Loucy (cell line): ENCODE measurements around the gene NUP214.

ENCODE experiments used
- H2AFZ ChIP-seq: fragments of 200-600 bp; sonication (generic); 2 replicates; pipeline ENCODE4 v1.6.0; 2016; ENCODE audit warnings: antibody characterized with exemption, mild to moderate bottlenecking, low read length, moderate library complexity
- H3F3A ChIP-seq: fragments of 200-600 bp; 2 replicates; pipeline ENCODE4 v1.6.0; 2016; ENCODE audit warnings: antibody characterized with exemption, low read depth, mild to moderate bottlenecking
- H3K27me3 ChIP-seq: fragments of 200-600 bp; sonication (generic); 2 replicates; pipeline ENCODE4 v1.6.1; 2014; ENCODE audit warnings: low read length, mild to moderate bottlenecking; ENCODE audit not compliant: insufficient read depth, poor library complexity, severe bottlenecking
- H3K36me3 ChIP-seq: fragments of 200-600 bp; sonication (generic); 2 replicates; pipeline ENCODE4 v1.6.1; 2016; ENCODE audit warnings: low read length; ENCODE audit not compliant: insufficient read depth
- H3K4me1 ChIP-seq: fragments of 200-600 bp; sonication (generic); 2 replicates; pipeline ENCODE4 v1.5.1; 2014; ENCODE audit warnings: low read length, mild to moderate bottlenecking; ENCODE audit not compliant: insufficient read depth, poor library complexity, severe bottlenecking
- H3K4me2 ChIP-seq: fragments of 200-600 bp; sonication (generic); 2 replicates; pipeline ENCODE4 v1.6.0; 2014; ENCODE audit warnings: antibody characterized with exemption, low read length, low read depth, mild to moderate bottlenecking; ENCODE audit not compliant: poor library complexity, severe bottlenecking
- H3K4me3 ChIP-seq: fragments of 200-600 bp; sonication (generic); 2 replicates; pipeline ENCODE4 v1.5.1; 2014; ENCODE audit warnings: low read length, mild to moderate bottlenecking, mixed read lengths; ENCODE audit not compliant: poor library complexity, severe bottlenecking
- H3K79me2 ChIP-seq: fragments of 200-600 bp; sonication (generic); 2 replicates; pipeline ENCODE4 v1.6.1; 2014; ENCODE audit warnings: low read length; ENCODE audit not compliant: insufficient read depth
- H3K9ac ChIP-seq: fragments of 200-600 bp; sonication (generic); 2 replicates; pipeline ENCODE4 v1.6.0; 2014; ENCODE audit warnings: mild to moderate bottlenecking, low read depth, low read length, moderate library complexity; ENCODE audit not compliant: poor library complexity, severe bottlenecking
- H3K9me2 ChIP-seq: fragments of 200-600 bp; sonication (generic); replicated peaks from 2 replicates; pipeline ENCODE4 v1.6.1; 2016; ENCODE audit warnings: low read depth, low read length, mixed read lengths
- H3K9me3 ChIP-seq: fragments of 200-600 bp; sonication (generic); 2 replicates; pipeline ENCODE4 v1.6.1; 2014; ENCODE audit warnings: mild to moderate bottlenecking, antibody characterized with exemption, low read length, low read depth; ENCODE audit not compliant: insufficient read depth
- H4K20me1 ChIP-seq: fragments of 200-600 bp; sonication (generic); 2 replicates; pipeline ENCODE4 v1.6.0; 2014; ENCODE audit warnings: antibody characterized with exemption, low read length, mild to moderate bottlenecking; ENCODE audit not compliant: insufficient read depth, poor library complexity, severe bottlenecking
- EZH2phosphoT487 ChIP-seq: fragments of 200-600 bp; IDR thresholded peaks from 2 replicates; pipeline ENCODE4 v1.6.1; 2018; ENCODE audit warnings: antibody characterized with exemption, mild to moderate bottlenecking, moderate library complexity, borderline replicate concordance
- TF ChIP-seq, protein P1 (sequence below): fragments of 200-600 bp; sonication (generic); conservative IDR thresholded peaks from 2 replicates; pipeline ENCODE4 v1.5.1; 2014; ENCODE audit warnings: mild to moderate bottlenecking, antibody characterized with exemption, low read length

NUP214 gene

GRCh38 chr9:131087354-131087893 is 38.0 kb upstream of the NUP214 start:
- H2AFZ ChIP-seq: no peak overlapping the region
- no peaks in the 10 kb centered on the region for H3K9me3 ChIP-seq
- H3K27me3 ChIP-seq: no peaks in the 10 kb centered on the region
- no peaks in the 10 kb centered on the region for H3F3A ChIP-seq
- H3K79me2 ChIP-seq: no peaks in the 10 kb centered on the region
- TF ChIP-seq, protein P1, sequence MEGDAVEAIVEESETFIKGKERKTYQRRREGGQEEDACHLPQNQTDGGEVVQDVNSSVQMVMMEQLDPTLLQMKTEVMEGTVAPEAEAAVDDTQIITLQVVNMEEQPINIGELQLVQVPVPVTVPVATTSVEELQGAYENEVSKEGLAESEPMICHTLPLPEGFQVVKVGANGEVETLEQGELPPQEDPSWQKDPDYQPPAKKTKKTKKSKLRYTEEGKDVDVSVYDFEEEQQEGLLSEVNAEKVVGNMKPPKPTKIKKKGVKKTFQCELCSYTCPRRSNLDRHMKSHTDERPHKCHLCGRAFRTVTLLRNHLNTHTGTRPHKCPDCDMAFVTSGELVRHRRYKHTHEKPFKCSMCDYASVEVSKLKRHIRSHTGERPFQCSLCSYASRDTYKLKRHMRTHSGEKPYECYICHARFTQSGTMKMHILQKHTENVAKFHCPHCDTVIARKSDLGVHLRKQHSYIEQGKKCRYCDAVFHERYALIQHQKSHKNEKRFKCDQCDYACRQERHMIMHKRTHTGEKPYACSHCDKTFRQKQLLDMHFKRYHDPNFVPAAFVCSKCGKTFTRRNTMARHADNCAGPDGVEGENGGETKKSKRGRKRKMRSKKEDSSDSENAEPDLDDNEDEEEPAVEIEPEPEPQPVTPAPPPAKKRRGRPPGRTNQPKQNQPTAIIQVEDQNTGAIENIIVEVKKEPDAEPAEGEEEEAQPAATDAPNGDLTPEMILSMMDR: no peak
- no peak for TF ChIP-seq EZH2phosphoT487
- H3K4me3 ChIP-seq: no peak overlapping the region
- H3K4me1 ChIP-seq: no peaks in the 10 kb centered on the region
- no peaks in the 10 kb centered on the region for H3K36me3 ChIP-seq
- no peaks in the 10 kb centered on the region for H3K9me2 ChIP-seq
- no peak overlapping the region for H3K9ac ChIP-seq
- H3K4me2 ChIP-seq: no peak overlapping the region
- H4K20me1 ChIP-seq: no peaks in the 10 kb centered on the region

- H3K36me3 ChIP-seq: no peaks in the 10 kb centered on the region
- TF ChIP-seq, protein P1: no peak
- TF ChIP-seq EZH2phosphoT487: no peak
- no peaks in the 10 kb centered on the region for H3K79me2 ChIP-seq
- no peak overlapping the region for H3K4me3 ChIP-seq
- H3K9ac ChIP-seq: no peak overlapping the region
- H3K27me3 ChIP-seq: no peaks in the 10 kb centered on the region
- no peaks in the 10 kb centered on the region for H3K4me1 ChIP-seq
- no peaks in the 10 kb centered on the region for H3K9me2 ChIP-seq
- H3F3A ChIP-seq: no peaks in the 10 kb centered on the region
- H2AFZ ChIP-seq: no peak overlapping the region
- H3K4me2 ChIP-seq: no peak overlapping the region
- H4K20me1 ChIP-seq: no peaks in the 10 kb centered on the region
- no peaks in the 10 kb centered on the region for H3K9me3 ChIP-seq
These were observed 35.2 kb upstream of the NUP214 start for GRCh38 chr9:131090025-131090787.

DNA sequence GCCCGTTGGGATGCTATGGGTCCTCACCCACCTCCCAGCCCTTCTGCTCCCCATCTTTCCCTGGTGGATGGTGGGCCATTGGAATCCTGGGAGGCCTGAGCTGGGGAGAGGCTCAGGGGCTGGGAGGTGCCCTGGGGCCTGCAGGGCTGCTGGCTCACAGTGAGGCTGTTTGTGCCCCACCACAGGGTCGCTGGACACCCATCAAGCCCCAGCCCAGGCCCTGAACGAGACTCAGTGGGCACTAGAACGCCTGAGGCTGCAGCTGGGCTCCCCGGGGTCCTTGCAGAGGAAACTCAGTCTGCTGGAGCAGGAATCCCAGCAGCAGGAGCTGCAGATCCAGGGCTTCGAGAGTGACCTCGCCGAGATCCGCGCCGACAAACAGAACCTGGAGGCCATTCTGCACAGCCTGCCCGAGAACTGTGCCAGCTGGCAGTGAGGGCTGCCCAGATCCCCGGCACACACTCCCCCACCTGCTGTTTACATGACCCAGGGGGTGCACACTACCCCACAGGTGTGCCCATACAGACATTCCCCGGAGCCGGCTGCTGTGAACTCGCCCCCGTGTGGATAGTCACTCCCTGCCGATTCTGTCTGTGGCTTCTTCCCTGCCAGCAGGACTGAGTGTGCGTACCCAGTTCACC is 33.9 kb upstream of the NUP214 start:
- H3K4me1 ChIP-seq: no peaks in the 10 kb centered on the region
- no peaks in the 10 kb centered on the region for H3K27me3 ChIP-seq
- no peaks in the 10 kb centered on the region for H3K36me3 ChIP-seq
- no peak overlapping the region for H2AFZ ChIP-seq
- no peaks in the 10 kb centered on the region for H3K9me3 ChIP-seq
- no peak overlapping the region for H3K4me2 ChIP-seq
- no peak overlapping the region for H3K9ac ChIP-seq
- H3K4me3 ChIP-seq: no peak overlapping the region
- H3K79me2 ChIP-seq: no peaks in the 10 kb centered on the region
- H4K20me1 ChIP-seq: no peaks in the 10 kb centered on the region
- H3K9me2 ChIP-seq: no peaks in the 10 kb centered on the region
- H3F3A ChIP-seq: no peaks in the 10 kb centered on the region
- TF ChIP-seq, protein P1: no peak
- TF ChIP-seq EZH2phosphoT487: no peak
